Glomerular visceral epithelial cell (primary cell): ENCODE measurements around the gene METTL6.
A peak's percentile ranks its signal among the peaks of the same experiment; 100 is the strongest.

Experiments used
- DNase-seq: peaks from one replicate; pipeline ENCODE4 v3.0.0-alpha.2; 2016; ENCODE audit errors: extremely low spot score

METTL6 gene

DNA sequence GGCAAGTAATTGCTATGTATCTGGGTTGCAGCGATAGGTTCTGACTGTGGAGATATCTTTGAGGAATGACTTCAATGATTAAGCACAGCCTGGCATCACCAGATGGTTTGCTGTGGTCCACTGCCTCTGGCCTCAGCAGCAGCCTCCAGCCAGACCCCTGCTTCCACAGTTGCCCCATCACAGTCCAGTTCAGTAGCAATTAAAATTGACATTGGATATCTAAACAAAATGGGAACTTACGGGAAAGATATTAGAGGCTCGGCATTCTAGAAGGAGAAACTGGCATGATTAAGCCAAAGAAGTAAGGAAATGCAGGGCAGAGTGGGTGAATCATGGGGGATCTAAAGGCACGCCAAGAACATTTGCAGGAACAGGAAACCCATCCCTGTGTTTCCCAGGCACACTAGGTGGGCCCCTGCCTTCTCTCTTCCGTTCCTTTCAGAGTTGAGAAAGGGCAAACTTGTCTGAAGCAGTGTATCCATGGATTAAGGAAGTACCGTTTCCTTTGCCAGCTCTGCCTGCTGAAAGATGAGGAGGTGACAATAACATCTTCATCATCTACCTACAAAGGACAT is 58.7 kb downstream of the METTL6 start:
- no peak for DNase-seq

DNA sequence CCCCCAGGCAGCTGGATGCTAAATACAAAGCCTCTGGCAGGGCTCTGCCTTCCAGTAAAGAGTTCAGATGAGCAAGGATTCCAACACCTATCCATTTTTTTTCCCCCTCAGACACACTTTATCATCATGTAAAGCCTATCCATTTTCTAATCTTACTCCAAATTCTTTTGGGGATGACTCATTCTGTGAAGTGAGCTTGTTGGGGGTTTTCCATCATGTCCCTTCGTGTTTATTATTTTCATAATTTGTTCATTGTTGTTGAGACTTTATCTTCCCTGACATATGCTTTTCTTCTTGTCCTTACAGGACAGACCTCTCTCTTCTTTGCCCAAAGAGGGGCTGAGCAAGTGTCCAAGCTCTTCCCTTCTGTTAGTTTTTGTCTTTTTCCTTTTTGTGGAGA is 60.3 kb downstream of the METTL6 start:
- no peak for DNase-seq

DNA sequence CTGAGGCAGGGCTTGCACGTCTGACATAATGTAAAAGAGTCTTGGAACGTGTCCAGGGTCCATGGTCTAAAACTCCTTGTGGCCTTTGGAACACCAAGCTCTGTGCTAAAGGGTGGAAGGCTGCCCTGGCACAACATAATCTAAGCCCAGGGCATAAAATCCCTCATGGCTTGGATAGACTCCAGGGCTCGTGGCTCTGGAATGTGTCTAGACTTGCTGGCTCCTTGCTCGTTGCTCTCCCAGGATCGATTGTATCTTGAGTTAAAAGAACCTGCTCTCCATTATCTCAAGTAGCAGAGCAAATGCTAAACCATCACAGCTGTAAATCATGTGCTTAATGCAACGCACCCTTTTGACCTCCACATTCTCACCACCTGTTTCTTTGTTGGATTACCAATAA is 63.3 kb downstream of the METTL6 start:
- peak; percentile 10 for DNase-seq

DNA sequence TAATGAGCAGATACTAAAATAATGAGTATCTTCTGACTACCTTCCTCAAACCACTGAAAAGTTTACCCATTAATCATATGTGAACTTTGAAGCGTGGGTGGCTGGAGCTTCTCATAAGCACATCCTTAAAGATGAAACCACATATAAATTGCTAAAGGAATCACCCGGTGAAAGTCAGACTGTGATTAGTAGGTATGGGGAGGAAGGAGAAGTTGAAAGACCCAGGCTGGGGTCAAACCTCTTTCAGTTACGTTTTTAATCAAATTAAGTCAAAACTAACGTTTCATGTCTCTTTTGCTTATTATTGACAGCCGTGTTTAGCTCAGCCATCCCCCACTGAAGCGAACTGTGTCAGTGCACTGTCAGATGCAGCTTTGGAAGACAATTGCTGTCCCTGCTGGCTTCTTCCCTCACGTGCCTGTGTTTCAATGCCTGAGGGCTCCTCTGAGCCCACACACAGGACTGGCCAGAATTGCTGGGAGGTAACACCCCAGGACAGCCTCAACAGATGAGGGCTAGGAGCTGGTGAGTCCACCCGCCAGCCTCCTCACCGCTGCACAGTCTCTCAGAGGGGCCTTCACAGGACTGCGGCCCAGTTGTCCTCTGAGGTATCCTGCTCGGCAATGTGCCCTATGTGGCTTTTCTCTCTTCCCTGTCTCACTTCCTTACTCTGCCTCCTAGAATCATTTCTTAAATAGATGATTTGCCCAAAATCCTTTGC is 65.7 kb downstream of the METTL6 start:
- peak; percentile 30 for DNase-seq

DNA sequence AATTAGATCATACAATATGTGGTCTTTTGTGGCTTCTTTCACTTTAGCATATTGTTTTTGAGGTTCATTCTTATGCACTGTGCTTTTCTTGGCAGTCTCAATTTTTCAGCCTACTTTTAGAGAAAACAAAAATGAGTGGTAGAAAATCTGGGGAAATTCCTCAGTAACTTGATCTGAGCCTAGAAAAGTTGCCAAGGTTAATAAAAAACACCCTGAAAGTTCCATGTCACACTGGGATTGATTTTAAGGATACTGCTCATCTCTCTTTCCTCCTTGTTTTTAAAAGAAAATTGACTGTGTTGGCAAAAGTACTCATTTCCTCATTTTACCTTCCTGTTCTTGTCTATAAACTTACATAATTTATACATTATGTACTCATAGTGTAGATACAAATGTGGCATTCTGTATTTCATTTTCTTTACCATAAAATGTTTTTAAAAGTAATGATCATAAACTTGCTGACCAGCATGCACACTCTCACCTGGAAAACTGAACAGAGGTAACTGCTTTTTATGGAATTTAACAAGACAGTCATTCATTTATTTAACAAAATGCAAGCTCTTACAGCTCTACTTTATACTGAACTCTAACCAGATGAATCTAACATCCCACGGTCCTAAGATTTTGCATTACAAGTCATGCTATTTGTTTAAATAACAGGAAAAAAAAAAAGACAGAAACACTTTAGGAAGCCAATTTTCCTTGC is 66.4 kb downstream of the METTL6 start:
- DNase-seq, result peak; percentile 25
